ENCODE results near the gene PDE4D.

GRCh38 chr5:59893429-59894227, at the start of gene PDE4D:
- TF ChIP-seq CTCF (IDR thresholded peaks at IDR 0.05) (no peak), POLR2A (IDR thresholded peaks at IDR 0.05) (no peak)
